ENCODE data around the gene DDX28. TPM values are rescaled to one million over a fixed set of nuclear protein-coding genes. Genes with fewer than 3 reads are reported as not detected.

The DDX28 gene
- total and polyA plus RNA-seq, 9 of the 15 experiments (the other 6 are each of a cell fraction or from before 2014, with no cell fraction given): 2.8 to 24.5 (median 15.9) TPM

- TF ChIP-seq ZNF445 (CRISPR knock-in tag; IDR thresholded peaks at IDR 0.05; ENCODE audit: low read depth) (no peak), TAF1 (IDR thresholded peaks at IDR 0.05; ENCODE audit: control insufficient read depth, extremely low read depth, insufficient read depth, low read length, severe bottlenecking) (peak; percentile 59), GMEB1 (CRISPR knock-in tag; IDR thresholded peaks at IDR 0.05) (peak; percentile 40; the same call in 1 of the 2 replicates), CTCF (IDR thresholded peaks at IDR 0.05 in 2 of 3, conservative IDR thresholded peaks at IDR 0.05 in 1 of 3; ENCODE audit: insufficient read depth in 2 of 3, low read depth in 1 of 3, low read length in 3 of 3) (peak; percentile 93 to 98 (median 97)), ZNF146 (CRISPR knock-in tag; IDR thresholded peaks at IDR 0.05; ENCODE audit: unreplicated experiment) (no peak), HMG20A (CRISPR knock-in tag; conservative IDR thresholded peaks at IDR 0.05) (no peak), ATF6 (CRISPR knock-in tag; IDR thresholded peaks at IDR 0.05) (no peak), FOSL1 (tag; conservative IDR thresholded peaks at IDR 0.05) (peak; percentile 38; the same call in 1 of the 2 replicates), SFPQ (IDR thresholded peaks at IDR 0.05; ENCODE audit: low read depth, low read length) (no peak), BRF1 (IDR thresholded peaks at IDR 0.05; ENCODE audit: borderline replicate concordance, extremely low read depth, insufficient read length) (no peak), TSC22D4 (tag; IDR thresholded peaks at IDR 0.05) (no peak), IRF2 (CRISPR knock-in tag; IDR thresholded peaks at IDR 0.05) (no peak), ZNF12 (CRISPR knock-in tag; IDR thresholded peaks at IDR 0.05) (no peak), E4F1 (CRISPR knock-in tag; IDR thresholded peaks at IDR 0.05; ENCODE audit: borderline replicate concordance) (no peak), ZBED1 (IDR thresholded peaks at IDR 0.05) (no peak), ZNF408 (CRISPR knock-in tag; IDR thresholded peaks at IDR 0.05; ENCODE audit: low read depth) (no peak)
Observed at GRCh38 chr16:67993207-67994039, 29.6 kb downstream of the DDX28 start (continued).

Data from K562 (cell line).